C4-2B (cell line): ENCODE results near the gene LITAF.

Experiments used
- CTCF ChIP-seq: fragments of 450-650 bp; conservative IDR thresholded peaks from 2 replicates; pipeline ENCODE4 v1.5.1; 2017; ENCODE audit warnings: mild to moderate bottlenecking
- ZFX ChIP-seq: fragments of 450-650 bp; IDR thresholded peaks from 2 replicates; pipeline ENCODE4 v1.6.1; 2017

- TF ChIP-seq CTCF (no peak), ZFX (no peak)
Measured at GRCh38 chr16:11526655-11527350, 59.9 kb downstream of the LITAF start.
